ENCODE data around the gene THY1. TPM values are rescaled to one million over a fixed set of nuclear protein-coding genes. Genes with fewer than 3 reads are reported as not detected.

THY1 gene
- polyA plus RNA-seq, 4 donors = 0.54 to 52.5 (median 8.7) TPM

DNA sequence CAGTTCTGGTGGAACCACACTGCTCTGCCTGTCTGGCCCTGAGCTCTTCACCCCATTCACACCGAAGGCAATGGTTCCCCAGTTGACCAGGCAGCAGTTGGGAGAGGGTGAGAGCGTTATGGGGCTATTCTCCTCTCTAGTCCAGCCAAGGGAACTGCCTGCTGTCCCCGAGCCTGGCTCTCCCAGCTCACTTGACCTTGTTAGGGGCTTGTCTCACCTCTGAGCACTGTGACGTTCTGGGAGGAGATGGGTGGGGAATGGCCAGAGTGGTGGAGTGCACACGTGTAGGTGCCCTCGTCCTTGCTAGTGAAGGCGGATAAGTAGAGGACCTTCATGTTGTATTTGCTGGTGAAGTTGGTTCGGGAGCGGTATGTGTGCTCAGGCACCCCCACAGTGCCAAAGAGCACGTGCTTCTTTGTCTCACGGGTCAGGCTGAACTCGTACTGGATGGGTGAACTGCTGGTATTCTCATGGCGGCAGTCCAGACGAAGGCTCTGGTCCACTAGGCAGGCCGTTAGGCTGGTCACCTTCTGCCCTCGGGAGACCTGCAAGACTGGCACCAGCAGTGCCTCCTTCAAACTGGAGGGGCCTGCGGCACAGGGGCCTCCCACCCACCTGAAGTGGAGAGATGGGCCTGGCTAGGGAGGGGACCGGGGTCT lies 3.0 kb downstream of the THY1 start:
- no peak for DNase-seq
- 81 to 85% (median 84%) methylated on average over 18 of the region's 18 CpGs for WGBS, 3 donors
- H3K4me1 ChIP-seq (ENCODE audit: control insufficient read depth in 3 of 3, insufficient read depth in 2 of 3, low read depth in 1 of 3, low read length in 2 of 3) = no peaks in the 10 kb centered on the region
- H3K36me3 ChIP-seq (ENCODE audit: control insufficient read depth in 3 of 3, insufficient read depth in 2 of 3, low read depth in 1 of 3, low read length in 3 of 3) = peaks cover 0 to 18% (median 0%) of the 10 kb centered on the region in 3 donors
- H3K27me3 ChIP-seq (ENCODE audit: control insufficient read depth in 3 of 3, insufficient read depth in 3 of 3, low read length in 3 of 3) = peaks cover 0 to 47% (median 15%) of the 10 kb centered on the region in 3 donors
- no peaks in the 10 kb centered on the region for H3K9me3 ChIP-seq (ENCODE audit: control insufficient read depth in 2 of 2, insufficient read depth in 1 of 2, low read depth in 1 of 2, low read length in 1 of 2)
- no peak overlapping the region for H3K4me3 ChIP-seq (ENCODE audit: low read depth in 1 of 3, low read length in 3 of 3)
- no peak overlapping the region for H3K27ac ChIP-seq (ENCODE audit: low read depth in 1 of 3, low read length in 2 of 3)
- no peak for FAIRE-seq

DNA sequence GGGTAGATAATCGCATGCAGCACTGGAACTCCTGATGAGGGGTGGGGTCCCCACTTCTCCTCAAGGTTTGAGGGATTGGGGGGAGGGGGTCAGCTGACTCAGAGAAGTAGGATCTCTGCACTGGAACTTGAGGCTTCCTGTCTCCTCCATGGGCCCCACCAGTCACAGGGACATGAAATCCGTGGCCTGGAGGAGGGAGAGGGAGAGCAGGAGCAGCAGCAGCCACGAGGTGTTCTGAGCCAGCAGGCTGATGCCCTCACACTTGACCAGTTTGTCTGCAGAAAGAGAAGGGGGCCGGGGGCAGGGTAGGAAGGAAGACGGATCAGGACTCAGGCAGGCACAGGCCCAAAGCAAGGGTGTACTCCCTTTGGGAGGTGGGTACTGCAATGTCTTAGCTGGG lies 3.7 kb downstream of the THY1 start:
- Histone ChIP-seq H3K9me3 (ENCODE audit: control insufficient read depth in 2 of 2, insufficient read depth in 1 of 2, low read depth in 1 of 2, low read length in 1 of 2) (peaks cover 0 to 1% of the 10 kb centered on the region in 2 donors), H3K27me3 (ENCODE audit: control insufficient read depth in 3 of 3, insufficient read depth in 3 of 3, low read length in 3 of 3) (peaks cover 0 to 41% (median 15%) of the 10 kb centered on the region in 3 donors), H3K4me3 (ENCODE audit: low read depth in 1 of 3, low read length in 3 of 3) (no peak overlapping the region), H3K27ac (ENCODE audit: low read depth in 1 of 3, low read length in 2 of 3) (no peak overlapping the region), H3K4me1 (ENCODE audit: control insufficient read depth in 3 of 3, insufficient read depth in 2 of 3, low read depth in 1 of 3, low read length in 2 of 3) (no peaks in the 10 kb centered on the region), H3K36me3 (ENCODE audit: control insufficient read depth in 3 of 3, insufficient read depth in 2 of 3, low read depth in 1 of 3, low read length in 3 of 3) (peaks cover 0 to 18% (median 0%) of the 10 kb centered on the region in 3 donors)
- WGBS, 3 donors = 71 to 79% (median 78%) methylated on average over 5 of the region's 5 CpGs
- FAIRE-seq (no peak), DNase-seq (no peak)

DNA sequence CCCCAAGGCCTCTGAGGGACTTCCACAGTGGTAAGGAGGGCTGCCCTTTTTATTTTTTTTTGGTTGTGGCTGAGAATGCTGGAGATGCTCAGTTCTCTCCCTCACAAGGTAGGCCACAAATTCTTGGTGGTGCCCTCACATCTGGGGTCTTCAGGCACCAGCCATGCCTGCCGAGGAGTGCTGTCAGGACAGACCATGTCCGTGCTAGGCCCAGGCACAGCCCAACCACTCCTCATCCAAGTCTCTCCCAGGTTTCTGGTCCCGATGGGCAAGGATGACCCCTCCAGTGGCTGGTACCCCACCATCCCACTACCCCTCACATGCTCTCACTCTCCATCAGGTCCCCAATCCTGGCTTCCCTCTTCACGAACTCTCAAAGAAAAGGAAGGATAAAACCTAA lies 4.2 kb downstream of the THY1 start:
- Histone ChIP-seq H3K27me3 (ENCODE audit: control insufficient read depth in 3 of 3, insufficient read depth in 3 of 3, low read length in 3 of 3) (peaks cover 0 to 36% (median 15%) of the 10 kb centered on the region in 3 donors), H3K27ac (ENCODE audit: low read depth in 1 of 3, low read length in 2 of 3) (no peak overlapping the region), H3K9me3 (ENCODE audit: control insufficient read depth in 2 of 2, insufficient read depth in 1 of 2, low read depth in 1 of 2, low read length in 1 of 2) (peaks cover 0 to 5% of the 10 kb centered on the region in 2 donors), H3K4me1 (ENCODE audit: control insufficient read depth in 3 of 3, insufficient read depth in 2 of 3, low read depth in 1 of 3, low read length in 2 of 3) (no peaks in the 10 kb centered on the region), H3K36me3 (ENCODE audit: control insufficient read depth in 3 of 3, insufficient read depth in 2 of 3, low read depth in 1 of 3, low read length in 3 of 3) (peaks cover 0 to 18% (median 0%) of the 10 kb centered on the region in 3 donors), H3K4me3 (ENCODE audit: low read depth in 1 of 3, low read length in 3 of 3) (no peak overlapping the region)
- WGBS, 3 donors = 83 to 90% (median 84%) methylated on average over 4 of the region's 4 CpGs
- DNase-seq = no peak
- no peak for FAIRE-seq

DNA sequence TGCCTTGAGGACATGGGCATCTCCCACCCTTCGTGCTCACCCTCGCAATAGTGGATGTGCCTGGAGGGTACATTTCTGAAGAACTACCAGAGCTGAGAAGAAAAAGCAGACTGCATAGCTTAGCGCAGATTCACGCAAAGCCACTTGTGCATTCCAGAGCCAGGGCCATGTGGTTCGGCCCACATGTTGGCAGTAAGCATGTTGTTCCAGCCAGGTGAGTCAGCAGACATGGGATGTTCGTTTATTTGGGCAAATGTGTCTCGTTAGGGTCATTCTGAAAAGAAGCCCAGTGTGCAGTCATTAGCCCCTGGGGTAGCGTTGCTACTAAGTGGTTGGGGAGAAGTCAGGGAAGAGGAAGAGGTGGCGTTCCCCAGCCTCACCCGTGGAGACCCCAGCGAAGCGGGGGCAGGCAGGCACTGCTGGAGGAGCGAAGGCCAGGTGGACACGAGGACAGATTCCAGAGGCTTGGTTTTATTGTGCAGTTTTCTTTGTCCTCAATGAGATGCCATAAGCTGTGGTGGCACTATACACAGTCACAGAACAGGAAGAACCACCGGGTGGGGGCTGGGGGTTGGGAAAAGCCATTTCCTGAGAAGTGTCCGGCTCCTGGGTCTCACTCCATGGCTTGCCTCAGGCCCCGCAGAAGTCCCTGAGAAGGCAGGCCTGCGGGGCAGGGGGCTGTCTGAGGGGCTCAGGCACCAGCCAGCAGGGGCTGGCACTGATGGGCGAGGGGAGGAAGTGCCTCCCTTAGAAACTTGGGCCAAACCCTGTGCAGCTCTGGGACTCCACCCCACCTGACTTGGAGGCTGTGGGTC lies 5.0 kb downstream of the THY1 start:
- no peak overlapping the region for H3K4me3 ChIP-seq (ENCODE audit: low read depth in 1 of 3, low read length in 3 of 3)
- FAIRE-seq (no peak), DNase-seq (no peak)
- peaks cover 0 to 18% (median 0%) of the 10 kb centered on the region in 3 donors for H3K36me3 ChIP-seq (ENCODE audit: control insufficient read depth in 3 of 3, insufficient read depth in 2 of 3, low read depth in 1 of 3, low read length in 3 of 3)
- no peak overlapping the region for H3K27ac ChIP-seq (ENCODE audit: low read depth in 1 of 3, low read length in 2 of 3)
- peaks cover 0 to 5% of the 10 kb centered on the region in 2 donors for H3K9me3 ChIP-seq (ENCODE audit: control insufficient read depth in 2 of 2, insufficient read depth in 1 of 2, low read depth in 1 of 2, low read length in 1 of 2)
- WGBS, 3 donors = 77 to 80% (median 79%) methylated on average over 19 of the region's 19 CpGs
- H3K4me1 ChIP-seq (ENCODE audit: control insufficient read depth in 3 of 3, insufficient read depth in 2 of 3, low read depth in 1 of 3, low read length in 2 of 3) = no peaks in the 10 kb centered on the region
- peaks cover 0 to 28% (median 14%) of the 10 kb centered on the region in 3 donors for H3K27me3 ChIP-seq (ENCODE audit: control insufficient read depth in 3 of 3, insufficient read depth in 3 of 3, low read length in 3 of 3)

DNA sequence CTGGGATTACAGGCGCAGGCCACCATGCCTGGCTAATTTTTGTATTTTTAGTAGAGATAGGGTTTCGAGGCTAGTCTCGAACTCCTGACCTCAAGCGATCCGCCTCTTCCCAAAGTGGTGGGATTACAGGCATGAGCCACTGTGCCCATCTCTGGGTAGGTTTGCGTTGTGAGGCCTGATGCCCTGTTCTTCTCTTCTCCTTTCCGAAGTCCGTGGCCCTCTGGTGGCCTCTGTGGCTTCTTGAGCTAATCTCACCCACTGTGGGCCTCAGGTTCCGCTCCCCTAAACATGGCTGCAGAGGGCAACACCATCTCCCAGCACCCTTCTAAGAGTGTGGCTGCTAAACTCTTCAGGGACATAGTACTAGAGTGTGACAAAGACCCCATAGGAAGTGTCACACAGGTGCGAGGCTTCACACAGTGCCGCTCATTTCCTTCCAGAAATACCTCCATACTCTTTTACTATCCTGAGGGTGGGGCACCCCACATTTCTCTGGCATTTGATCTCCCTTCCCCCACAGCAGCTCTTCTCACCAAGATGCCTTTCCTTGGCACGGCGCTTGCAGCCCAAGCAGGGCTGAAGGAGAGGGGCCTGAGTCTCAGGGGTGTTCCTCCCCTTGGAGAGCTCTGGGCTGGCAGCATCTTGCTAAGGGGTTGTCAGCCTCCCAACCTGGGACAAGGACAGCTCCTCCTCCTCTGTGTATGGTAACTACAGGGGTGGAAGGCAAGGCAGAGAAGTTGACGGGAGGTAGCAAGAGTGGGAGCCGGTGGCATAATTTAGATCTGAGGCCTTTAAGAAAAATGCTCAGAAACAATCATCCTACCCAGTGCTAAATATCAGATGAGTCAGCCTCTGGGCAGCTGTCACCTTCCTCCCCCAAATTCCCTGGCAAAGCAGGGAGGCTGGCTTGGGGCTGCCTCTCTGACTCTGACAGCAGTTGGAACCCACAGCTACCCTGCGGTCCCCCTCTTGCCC lies 6.1 kb downstream of the THY1 start:
- 84 to 91% (median 88%) methylated on average over 16 of the region's 16 CpGs for WGBS, 3 donors
- Histone ChIP-seq H3K36me3 (ENCODE audit: control insufficient read depth in 3 of 3, insufficient read depth in 2 of 3, low read depth in 1 of 3, low read length in 3 of 3) (peaks cover 0 to 18% (median 0%) of the 10 kb centered on the region in 3 donors), H3K4me1 (ENCODE audit: control insufficient read depth in 3 of 3, insufficient read depth in 2 of 3, low read depth in 1 of 3, low read length in 2 of 3) (no peaks in the 10 kb centered on the region), H3K4me3 (ENCODE audit: low read depth in 1 of 3, low read length in 3 of 3) (no peak overlapping the region), H3K9me3 (ENCODE audit: control insufficient read depth in 2 of 2, insufficient read depth in 1 of 2, low read depth in 1 of 2, low read length in 1 of 2) (peaks cover 0 to 5% of the 10 kb centered on the region in 2 donors), H3K27ac (ENCODE audit: low read depth in 1 of 3, low read length in 2 of 3) (no peak overlapping the region), H3K27me3 (ENCODE audit: control insufficient read depth in 3 of 3, insufficient read depth in 3 of 3, low read length in 3 of 3) (peaks cover 0 to 17% (median 8%) of the 10 kb centered on the region in 3 donors)
- DNase-seq (no peak), FAIRE-seq (no peak)

DNA sequence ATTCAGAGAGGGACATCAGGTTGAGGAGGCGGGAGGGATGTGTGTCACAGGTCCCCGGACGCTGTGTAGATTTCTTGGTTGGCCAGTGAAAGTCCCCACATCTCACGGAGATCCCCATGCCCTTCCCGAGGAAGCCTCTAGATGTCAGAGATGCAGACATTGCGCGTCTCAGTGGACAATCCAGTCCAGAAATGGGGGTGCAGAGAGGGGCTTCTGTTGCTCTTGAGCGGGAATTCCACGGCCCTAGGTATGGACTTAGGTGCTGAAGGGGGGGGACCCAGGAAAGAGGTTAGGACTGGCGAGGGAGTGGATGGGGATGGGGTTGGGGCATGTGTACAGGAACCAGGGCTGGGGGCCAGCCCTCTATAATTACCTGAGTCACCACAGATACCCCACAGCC lies 7.0 kb downstream of the THY1 start:
- peaks cover 0 to 18% (median 0%) of the 10 kb centered on the region in 3 donors for H3K36me3 ChIP-seq (ENCODE audit: control insufficient read depth in 3 of 3, insufficient read depth in 2 of 3, low read depth in 1 of 3, low read length in 3 of 3)
- FAIRE-seq = no peak
- H3K27ac ChIP-seq (ENCODE audit: low read depth in 1 of 3, low read length in 2 of 3) = no peak overlapping the region
- H3K9me3 ChIP-seq (ENCODE audit: control insufficient read depth in 2 of 2, insufficient read depth in 1 of 2, low read depth in 1 of 2, low read length in 1 of 2) = peaks cover 0 to 5% of the 10 kb centered on the region in 2 donors
- 88 to 93% (median 93%) methylated on average over 10 of the region's 10 CpGs for WGBS, 3 donors
- H3K27me3 ChIP-seq (ENCODE audit: control insufficient read depth in 3 of 3, insufficient read depth in 3 of 3, low read length in 3 of 3) = peaks cover 0 to 9% (median 6%) of the 10 kb centered on the region in 3 donors
- no peak overlapping the region for H3K4me3 ChIP-seq (ENCODE audit: low read depth in 1 of 3, low read length in 3 of 3)
- no peak for DNase-seq
- H3K4me1 ChIP-seq (ENCODE audit: control insufficient read depth in 3 of 3, insufficient read depth in 2 of 3, low read depth in 1 of 3, low read length in 2 of 3) = no peaks in the 10 kb centered on the region

DNA sequence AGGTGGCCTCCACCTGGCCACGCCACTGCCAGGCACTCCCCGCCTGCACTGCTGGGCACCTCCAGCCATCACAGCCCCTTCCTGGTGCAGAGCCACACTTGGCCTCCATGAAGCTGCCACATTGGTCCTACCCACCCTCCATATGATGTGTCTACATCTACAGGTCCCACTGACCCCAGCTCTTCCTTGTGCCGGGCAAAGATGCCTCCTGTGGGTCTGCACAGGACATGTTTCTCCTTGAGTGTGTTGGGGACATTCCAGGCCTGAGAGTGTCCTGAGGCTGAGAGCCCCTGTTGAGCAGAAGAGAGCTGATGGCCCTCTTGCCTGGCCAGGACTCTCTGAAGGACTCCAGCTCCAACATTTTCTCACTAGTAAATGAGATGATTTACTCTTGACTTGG lies 7.5 kb downstream of the THY1 start:
- WGBS, 3 donors = 92 to 94% (median 93%) methylated on average over 3 of the region's 3 CpGs
- peaks cover 0 to 14% (median 0%) of the 10 kb centered on the region in 3 donors for H3K36me3 ChIP-seq (ENCODE audit: control insufficient read depth in 3 of 3, insufficient read depth in 2 of 3, low read depth in 1 of 3, low read length in 3 of 3)

DNA sequence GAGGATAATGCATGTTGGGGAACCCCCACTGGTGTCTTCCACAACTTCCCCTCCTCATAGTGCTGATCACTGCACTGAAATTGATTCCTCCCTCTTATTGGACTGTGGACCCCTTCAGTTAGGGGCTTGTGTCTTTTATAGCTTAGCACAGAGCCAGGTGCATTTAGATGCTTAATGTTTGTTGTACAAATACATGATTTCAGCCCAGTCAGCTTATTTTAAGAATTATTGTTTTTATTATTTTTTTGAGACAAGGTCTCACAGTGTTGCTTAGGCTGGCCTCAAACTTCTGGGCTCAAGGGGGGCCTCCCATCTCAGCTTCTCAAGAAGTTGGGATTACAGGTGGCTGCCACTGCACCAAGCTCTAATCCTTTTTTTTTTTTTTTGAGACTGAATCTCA lies 8.2 kb downstream of the THY1 start:
- DNase-seq (no peak), FAIRE-seq (no peak)
- H3K4me1 ChIP-seq (ENCODE audit: control insufficient read depth in 3 of 3, insufficient read depth in 2 of 3, low read depth in 1 of 3, low read length in 2 of 3) = no peaks in the 10 kb centered on the region

More for the DNA sequence above, 7.5 kb downstream of the THY1 start:
- DNase-seq (no peak), FAIRE-seq (no peak)
- Histone ChIP-seq H3K27me3 (ENCODE audit: control insufficient read depth in 3 of 3, insufficient read depth in 3 of 3, low read length in 3 of 3) (peaks cover 0 to 5% (median 3%) of the 10 kb centered on the region in 3 donors), H3K4me3 (ENCODE audit: low read depth in 1 of 3, low read length in 3 of 3) (no peak overlapping the region), H3K4me1 (ENCODE audit: control insufficient read depth in 3 of 3, insufficient read depth in 2 of 3, low read depth in 1 of 3, low read length in 2 of 3) (no peaks in the 10 kb centered on the region), H3K9me3 (ENCODE audit: control insufficient read depth in 2 of 2, insufficient read depth in 1 of 2, low read depth in 1 of 2, low read length in 1 of 2) (peaks cover 0 to 5% of the 10 kb centered on the region in 2 donors), H3K27ac (ENCODE audit: low read depth in 1 of 3, low read length in 2 of 3) (no peak overlapping the region)

More for the DNA sequence above, 8.2 kb downstream of the THY1 start:
- H3K36me3 ChIP-seq (ENCODE audit: control insufficient read depth in 3 of 3, insufficient read depth in 2 of 3, low read depth in 1 of 3, low read length in 3 of 3) = peaks cover 0 to 10% (median 0%) of the 10 kb centered on the region in 3 donors
- no peak overlapping the region for H3K27ac ChIP-seq (ENCODE audit: low read depth in 1 of 3, low read length in 2 of 3)
- peaks cover 0 to 5% of the 10 kb centered on the region in 2 donors for H3K9me3 ChIP-seq (ENCODE audit: control insufficient read depth in 2 of 2, insufficient read depth in 1 of 2, low read depth in 1 of 2, low read length in 1 of 2)
- no peak overlapping the region for H3K4me3 ChIP-seq (ENCODE audit: low read depth in 1 of 3, low read length in 3 of 3)
- peaks cover 0 to 3% (median 0%) of the 10 kb centered on the region in 3 donors for H3K27me3 ChIP-seq (ENCODE audit: control insufficient read depth in 3 of 3, insufficient read depth in 3 of 3, low read length in 3 of 3)
